GM12891 (cell line): ENCODE data around the gene GNPTAB.

ENCODE experiments used
- POLR2A ChIP-seq: IDR thresholded peaks from 2 replicates; pipeline ENCODE4 v1.6.1; 2011; ENCODE audit warnings: low read depth, low read length, control low read depth
- POLR2AphosphoS5 ChIP-seq: IDR thresholded peaks from 2 replicates; pipeline ENCODE4 v1.6.1; 2011; ENCODE audit warnings: low read depth, low read length, control low read depth
- SPI1 ChIP-seq: IDR thresholded peaks from 2 replicates; pipeline ENCODE4 v1.6.1; 2011; ENCODE audit warnings: low read depth, low read length, control low read depth
- TAF1 ChIP-seq: IDR thresholded peaks from 2 replicates; pipeline ENCODE4 v1.6.1; 2011; ENCODE audit warnings: low read depth, low read length, control low read depth

DNA sequence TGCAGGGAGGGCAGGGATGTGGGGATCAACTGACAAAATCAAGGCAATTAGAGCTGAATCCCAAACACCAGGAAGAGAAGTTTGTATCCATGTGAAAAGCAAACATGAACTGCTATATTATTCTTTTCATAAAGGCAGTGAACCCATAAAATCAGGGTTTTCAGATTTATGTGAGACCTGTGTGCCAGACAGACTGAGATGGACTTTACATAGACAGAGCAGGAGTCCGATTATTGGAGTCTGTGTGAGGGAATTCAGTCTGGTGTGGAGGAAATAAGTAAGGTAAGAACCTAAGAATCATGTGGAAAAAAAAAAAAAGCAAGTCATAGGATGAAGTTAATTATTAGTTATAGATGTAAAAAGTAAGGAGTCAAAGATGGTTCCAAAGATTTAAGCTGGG lies 46.4 kb downstream of the GNPTAB start:
- TF ChIP-seq POLR2AphosphoS5 = no peak
- no peak for TF ChIP-seq TAF1
- no peak for TF ChIP-seq POLR2A
- TF ChIP-seq SPI1 = no peak
